ENCODE measurements around the gene HOXB9.

The HOXB9 gene

DNA sequence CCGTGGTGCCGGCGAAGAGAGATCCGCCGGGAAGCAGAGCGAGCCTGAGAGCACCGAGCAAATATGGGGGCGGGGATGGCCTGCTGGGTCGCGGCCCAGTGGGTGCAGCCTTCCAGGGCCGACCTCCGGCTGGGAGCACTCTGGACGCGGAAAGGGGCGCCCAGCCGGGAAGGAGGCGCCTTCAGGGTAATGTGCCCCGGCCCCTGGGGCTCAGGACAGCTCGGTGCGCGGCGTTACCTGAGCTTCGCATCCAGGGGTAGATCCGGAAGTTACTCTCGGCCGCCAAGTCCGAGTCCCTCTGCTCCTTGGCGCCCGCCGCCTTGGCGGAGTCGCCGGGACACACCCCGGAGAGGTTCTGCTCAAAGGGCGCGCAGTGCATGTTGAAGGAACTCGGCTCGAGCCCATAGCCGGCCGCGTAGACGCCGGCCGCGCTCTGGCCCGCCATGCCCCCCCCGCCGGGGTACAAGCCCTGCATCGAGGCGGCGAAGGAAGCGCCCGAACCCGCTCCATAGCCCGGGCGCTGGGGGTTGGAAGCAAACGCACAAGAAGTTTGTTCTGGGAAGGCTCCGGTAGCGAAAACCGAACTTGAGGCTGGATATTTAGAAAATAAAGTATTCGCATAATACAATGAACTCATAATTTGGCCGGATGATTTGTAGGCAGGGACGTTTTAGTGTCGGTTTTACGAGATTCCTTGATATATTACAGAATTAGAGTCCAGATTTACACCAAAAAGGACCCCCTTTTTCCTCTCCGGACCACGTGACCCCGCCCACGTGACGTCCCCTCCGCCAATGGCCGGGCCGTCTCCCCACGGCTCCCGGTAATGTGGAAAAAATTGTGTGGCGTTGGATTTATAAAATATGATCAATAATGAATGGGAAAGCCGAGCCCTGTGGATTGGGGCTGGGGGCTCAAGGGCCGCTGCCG is 15.6 kb downstream of the HOXB9 start, which contains the start of gene HOXB7:
TSS of gene HOXB7 (minus strand) at position 736 of the 930 bp plus-strand sequence. CDS start at position 637, 99 bp downstream.
- DNase-seq, result peak; percentile 86 to 92 (median 90)

DNA sequence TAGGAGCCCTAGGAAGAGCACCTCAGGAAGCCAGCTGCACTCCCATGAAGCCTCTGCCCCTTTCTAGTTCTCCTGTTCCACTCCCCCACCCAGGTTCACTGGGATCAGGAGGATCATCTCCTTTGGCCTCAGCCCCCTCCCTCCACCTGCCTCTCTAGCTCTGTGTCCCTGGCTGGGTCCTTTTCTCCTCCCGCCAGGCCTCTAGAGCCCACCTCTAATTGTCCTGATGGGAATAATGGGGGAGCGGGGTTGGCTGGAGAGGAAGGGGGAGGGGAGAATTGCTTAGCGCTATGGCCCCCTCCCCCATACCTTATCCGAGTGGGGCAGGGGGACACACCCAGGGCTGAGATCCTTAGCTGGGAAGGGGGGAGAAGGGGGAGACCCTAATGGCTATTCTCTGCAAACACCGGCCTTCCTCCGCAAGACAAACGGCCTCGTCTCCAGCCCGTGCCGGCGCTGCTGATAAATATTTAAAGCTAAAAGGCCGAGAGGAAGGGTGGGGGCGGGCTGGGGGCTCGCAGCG is 16.3 kb downstream of the HOXB9 start:
- DNase-seq, result peak in 2 of 3 experiments; percentile 75 to 83

DNA sequence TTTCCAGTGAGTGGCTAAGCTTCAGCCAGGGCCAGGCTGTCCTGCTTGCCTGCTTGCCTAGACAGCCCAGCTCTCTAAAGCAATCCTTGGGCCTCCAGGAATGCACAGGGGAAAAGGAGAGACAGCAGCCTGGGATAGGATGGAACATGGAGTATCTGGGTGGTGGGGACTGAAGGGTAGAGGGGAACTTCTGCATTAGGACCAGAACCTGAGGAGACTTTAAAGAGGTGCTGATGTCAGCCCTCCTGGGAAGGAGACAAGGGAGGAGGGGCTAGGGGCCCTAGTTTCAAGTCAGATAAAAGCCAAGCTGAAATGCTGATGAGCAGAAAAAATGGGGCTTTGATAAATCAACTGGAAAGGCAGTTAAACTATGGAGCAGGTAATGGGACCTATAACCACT is 17.1 kb downstream of the HOXB9 start:
- DNase-seq, result no peak

DNA sequence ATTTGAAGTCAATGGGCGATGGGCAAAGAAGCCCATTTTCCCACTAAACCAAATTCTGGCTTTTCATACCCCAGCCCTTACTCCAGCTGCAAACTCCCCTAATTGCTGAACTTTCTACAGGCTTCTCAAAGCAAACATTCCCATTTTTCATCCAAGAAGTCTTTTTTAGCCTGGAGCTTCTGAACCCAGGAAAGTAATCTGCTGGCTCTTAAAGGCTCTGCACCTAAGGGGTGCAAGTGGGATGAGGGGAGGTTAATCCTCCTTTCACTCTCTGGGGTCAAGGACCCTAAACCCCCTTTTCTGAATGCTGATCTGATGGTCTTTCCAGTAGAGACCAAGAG is 17.7 kb downstream of the HOXB9 start:
- no peak for DNase-seq

DNA sequence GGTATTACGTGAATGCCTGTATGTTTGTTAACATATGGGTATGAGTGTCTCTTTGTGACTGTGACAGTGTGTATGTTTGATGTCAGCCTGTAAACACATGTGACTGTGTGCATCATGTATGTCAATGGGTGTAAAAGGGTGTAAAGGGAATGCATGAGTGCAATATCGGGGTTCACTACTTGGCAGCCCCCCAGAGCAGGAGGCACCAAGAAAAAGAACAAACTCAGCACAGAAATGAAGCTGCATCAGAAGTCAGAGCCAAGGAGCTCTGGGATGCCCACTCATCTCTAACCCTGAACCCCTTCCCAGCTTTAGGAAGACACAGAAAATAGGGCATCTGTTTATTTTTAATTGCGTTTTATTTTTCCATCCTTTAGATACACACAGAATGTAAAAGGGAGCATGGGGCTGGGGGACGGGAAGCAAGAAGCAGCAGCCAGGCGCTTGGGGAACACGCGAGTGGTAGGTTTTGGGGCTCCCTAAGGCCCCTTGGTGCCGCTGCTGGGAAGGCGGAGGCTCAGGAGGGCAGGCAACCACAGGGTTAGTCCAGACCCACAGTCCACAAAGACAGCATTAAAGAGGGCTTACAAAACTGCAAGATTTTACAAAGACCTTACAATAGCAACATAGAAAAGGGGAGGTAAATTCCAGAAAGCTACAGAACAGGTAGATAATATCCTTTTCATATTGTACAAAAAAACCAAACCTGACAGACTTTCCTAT is 19.1 kb downstream of the HOXB9 start:
- DNase-seq, result no peak

DNA sequence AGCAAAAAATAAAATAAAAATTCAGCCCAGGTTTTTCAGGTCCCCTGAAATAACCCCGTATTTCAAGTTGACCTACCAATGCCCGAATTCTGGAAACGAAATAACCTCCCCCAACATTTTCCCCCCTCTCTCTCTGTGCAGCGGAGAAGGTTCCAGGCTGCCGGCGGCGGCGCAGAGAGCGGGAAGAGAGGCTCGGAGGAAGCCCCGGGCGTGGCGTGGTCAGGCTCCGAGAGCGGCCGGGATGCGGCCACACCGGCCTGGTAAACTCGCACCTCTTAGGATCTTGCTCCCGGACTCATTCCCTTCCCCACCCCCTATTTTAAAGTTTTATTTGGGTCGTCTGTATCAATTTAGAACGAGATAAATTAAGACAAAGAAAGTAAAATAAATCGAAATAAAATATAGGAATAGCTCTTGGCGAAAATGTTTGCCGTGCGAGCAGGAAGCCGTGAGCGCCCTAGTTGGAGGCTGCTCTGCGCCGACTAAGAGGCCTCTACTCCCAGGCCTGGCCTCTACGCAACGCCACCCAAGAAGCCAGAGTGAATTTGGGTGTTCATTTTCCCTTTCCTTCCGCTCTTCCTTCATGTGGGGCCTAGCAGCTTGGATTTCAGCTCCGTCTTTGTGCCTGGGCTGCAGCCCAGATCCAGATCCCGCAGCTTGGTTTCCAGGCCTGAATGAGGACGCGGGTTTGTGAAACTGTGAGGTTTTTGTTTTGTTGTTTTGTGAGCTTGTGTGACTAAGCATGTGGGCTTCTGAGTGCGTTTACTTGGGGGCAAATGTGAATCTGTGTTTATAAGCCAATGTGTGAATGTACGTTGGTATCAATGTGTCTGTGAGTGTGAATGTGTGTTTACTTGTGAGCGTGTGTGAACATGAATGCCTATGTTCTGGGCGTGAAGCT is 19.9 kb downstream of the HOXB9 start:
- DNase-seq, result no peak

DNA sequence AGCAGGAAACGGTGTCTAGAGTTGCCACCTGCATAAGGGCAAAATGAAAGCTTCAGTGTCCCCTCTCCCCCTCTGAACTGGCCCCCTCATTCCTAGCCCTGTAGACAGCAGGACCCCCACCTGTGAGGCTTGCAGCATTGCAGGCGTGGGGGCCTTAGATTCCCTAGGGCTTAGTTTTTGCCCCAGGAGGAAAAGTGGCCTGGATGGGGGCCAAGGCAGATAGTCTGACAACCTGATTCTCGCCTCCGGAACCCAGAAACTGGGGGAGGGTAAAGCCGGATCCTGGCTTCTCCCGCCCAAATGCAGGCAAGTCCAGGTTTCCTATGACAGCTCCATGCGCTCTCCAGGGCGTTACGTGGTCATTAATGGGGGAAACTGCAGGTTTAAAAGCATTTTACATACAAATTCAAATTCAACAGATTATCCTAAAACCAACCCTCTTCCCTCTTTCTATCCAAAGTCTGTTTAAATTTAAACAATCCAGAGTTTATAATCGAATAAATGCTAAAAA is 20.7 kb downstream of the HOXB9 start:
- no peak for DNase-seq

DNA sequence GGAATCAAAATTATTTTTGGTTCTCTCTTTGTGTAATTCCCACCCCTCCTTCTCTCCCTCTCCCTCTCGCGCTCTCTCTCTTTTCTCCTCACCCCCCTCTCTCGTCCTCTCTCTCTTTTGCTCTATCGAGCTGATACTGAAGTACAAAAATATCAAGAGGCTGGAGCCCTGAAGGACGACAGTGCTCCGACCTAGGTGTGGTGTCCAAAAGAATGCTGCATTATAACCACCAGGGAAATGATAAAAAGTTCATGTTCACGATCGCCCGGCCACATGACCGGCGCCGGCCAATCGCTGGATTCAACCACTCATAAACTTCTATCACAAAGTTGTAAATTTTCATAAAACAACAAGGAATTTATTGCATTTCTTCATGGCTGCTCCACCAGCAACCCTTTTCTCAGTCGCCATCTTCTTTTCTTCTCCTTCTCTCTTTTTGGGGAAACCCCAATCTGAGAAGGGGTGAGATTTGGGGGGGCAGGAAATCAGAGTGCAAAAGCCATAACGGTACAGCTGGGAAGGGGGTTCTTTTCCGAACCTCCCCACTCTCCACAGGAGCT is 21.3 kb downstream of the HOXB9 start, which contains the start of gene HOXB6:
TSS of gene HOXB6 (minus strand) at position 217 of the 560 bp plus-strand sequence. CDS start 6,836 bp downstream, outside the sequence.
- no peak for DNase-seq

DNA sequence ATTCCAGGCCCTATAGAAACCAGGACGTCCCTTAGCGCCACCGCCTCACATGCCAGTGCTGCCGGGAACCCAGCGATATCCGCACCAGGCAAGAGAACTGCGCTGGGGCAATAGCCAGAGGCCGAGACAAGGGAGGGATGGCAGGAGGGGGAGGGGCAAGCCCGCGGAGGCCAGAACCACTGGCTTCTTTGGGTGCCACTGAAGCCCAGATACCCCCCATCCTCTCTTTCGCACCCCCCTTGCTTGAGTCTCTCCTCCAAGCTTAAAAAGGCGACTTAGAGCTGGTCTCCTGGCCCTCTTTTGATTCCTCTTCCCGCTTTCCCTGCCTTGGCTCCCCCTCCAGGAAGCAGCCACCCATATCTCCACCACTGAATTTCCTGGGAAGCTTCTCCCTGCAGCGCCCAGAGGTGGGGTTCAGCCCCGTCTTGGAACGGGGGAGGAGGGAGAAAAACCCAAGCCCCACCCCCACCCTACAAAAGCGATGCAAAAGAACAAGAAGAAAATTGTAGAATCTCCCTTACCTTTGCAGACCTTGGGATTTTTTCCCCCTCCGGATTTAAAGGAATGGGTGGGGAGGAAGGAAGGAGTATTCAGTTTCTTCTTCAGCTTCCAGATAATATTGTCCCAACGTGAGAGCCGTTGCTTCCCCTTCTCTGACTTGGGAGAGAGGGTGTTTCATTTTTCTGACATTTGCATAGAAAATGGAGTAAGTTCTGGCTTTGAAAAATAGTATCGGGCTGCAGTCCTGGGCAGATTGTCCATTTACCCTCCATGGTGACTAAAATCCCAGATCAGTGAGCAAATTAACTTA is 22.0 kb downstream of the HOXB9 start:
- DNase-seq, result no peak

DNA sequence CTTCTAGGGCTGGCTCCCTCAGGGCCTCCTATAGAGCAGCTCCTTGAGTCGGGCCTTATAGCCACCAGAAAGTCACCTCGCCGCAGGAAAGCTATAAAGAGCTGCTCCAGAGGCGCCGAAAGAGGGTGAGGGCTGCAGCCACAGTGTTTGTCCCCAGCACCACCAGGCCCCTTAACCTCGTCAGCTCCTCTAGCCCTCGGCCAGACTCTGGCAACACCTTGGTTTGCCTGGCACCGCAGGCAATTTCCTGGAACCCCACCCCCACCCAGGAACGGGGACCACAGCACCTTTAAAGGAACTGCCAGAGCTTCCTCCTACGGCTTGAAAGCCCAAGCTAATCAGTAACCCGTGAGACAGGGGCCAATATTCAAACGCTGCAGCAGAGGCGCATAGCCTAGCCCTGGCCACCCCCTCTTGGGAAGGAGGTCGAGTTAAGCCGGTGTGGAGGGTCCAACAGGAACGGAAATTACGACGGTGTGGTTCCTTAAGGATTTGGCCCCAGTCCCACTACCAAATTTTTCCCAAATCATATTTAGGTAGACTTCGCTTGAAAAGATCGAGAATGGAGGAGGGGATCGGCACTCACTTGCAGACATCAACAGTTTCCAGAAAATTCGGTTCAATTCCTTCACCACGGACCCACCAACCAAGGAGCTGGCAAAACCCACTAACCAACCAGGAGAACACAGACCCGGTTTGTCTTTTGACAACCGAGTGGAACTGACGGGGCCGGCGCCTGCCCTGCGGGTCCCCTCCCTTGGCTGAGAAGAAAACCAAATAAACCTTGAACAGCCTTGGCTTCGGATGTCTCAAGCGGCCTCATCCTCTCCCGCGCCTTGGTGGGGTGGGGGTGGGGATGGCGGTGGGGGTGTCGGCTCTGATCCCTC is 24.4 kb downstream of the HOXB9 start:
- DNase-seq, result no peak

DNA sequence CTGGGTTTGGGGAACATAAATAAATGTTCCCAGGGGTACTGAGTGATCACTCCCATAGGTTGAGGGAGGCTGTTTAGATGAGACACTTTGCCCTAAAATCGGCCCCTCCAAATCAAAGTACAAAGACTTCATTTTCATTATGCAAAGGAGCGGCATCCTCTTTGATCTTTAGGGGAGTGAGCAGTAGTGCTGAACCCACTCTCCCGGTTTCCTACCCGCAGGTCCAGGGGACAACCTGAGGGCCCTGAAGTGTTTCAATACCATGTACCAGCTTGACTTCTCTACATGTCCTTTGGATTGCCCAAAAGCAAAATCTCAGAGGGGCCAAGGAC is 25.0 kb downstream of the HOXB9 start:
- no peak for DNase-seq

DNA sequence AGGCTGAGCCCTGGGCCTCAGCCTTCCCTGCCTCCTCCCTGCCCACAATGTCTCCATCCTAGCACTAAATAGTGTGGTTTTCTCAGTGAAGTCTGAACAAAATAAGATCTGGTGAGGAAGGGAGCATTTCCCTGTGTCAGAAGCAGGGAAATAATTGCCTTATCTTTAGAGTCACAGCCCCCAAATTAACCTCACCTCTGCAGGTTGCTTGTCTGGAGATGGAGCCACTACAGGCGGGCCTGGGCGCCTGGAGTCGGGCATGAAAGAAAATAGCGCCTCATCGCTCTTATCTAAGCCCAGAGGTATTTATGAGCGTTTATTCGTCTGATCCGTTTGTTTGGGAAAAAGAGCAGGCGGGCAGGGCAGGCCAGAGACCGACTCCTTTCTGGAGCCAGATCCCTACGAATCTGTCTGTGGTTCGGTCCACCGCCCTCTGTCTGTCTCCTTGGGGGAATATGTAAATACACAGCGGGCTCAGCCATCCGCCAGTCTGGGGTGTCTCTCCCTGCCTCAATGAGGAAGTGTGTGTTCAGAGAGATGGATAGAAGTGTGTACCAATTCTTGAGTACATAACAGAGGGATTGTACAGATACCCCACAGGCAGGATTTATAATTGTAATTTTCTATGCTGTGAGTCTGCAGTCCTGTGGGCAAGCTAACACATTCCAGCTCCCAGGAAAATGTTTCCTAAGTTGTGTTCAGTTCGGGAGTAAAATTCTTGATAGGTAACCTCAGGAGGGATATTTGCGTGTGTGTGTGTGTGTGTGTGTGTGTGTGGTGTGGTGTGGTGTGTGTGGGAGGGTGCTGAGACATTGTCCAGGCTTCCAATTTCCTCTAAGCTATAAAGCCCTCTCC is 25.7 kb downstream of the HOXB9 start:
- no peak for DNase-seq

DNA sequence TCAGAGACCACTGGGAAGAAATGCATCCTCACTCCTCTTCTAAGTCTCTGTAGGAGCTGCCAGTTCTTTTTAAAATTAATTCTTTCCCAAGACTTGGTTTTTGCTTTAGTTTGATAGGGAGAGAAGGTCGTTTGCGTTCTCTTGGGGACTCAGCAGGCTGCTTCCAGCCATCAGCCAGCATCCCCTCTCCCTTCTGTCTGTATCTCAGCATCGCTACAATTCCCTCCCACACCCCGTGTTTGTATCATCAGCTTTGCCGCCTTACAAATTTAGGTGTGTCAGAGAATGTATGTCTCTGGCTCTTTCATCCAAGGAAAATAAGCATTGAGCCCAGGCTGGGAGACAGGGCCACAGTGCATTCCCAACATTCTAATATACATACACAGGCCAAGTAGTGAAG is 26.8 kb downstream of the HOXB9 start:
- DNase-seq, result no peak

DNA sequence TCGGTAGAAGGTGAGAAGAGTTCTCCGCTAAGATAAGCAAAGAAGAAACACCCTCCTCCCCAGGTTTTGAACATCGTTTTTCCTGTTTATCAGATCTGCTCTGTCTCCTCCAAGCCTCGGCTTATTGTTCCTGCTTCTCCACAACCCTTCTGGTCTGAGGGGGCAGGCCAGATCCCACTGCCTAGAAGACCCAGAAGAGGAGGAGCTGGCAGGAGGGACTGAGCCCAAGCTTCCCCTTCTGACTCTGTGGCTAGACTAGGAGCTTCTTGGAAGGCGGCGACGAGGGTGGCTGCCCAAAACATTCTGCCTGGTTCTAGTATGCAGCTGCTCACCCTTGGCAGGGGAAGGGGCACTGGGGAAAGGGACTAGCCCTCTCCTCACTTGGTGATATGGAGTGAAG is 27.4 kb downstream of the HOXB9 start:
- DNase-seq, result no peak

DNA sequence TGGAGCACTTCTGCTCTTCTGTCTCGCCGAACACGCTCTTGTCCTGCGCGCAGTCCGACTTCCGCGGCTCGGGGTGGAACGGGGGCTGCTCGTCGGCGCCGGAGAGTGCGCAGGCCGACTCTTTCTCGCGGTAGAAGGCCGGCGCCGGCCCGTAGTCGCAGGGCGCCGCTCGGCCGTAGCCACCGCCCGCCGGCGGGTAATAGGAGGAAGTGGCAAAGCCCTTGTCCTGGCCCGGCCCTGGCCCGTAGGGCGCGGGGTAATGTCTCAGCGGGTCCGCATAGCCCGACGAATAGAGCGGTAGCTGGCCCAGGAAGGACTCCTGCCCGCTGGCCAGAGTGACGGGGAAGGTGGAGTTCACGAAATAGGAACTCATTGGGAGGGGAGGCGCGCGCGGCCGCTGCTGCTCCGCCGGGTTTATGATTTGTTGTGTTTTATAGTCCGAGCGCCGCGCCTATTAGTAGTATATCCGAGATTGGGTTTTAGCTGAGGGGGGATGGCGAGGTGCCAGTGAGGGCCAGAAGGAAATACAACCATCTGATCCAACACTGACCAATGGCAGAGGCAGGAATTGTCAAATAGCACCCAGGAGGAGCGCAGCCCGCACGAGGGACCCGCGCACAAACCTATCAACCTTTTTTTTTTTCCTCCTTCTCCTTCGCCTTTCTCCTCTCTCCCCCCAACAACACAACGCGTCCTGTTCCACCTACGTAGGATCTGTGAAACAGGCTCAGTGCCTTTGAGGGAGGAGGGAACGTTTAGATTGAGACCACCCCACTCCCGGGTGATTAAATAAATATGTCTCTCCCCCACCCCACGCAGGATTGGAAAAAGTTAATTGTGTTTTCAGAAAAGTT is 28.2 kb downstream of the HOXB9 start:
- peak in 2 of 3 experiments; percentile 82 for DNase-seq

DNA sequence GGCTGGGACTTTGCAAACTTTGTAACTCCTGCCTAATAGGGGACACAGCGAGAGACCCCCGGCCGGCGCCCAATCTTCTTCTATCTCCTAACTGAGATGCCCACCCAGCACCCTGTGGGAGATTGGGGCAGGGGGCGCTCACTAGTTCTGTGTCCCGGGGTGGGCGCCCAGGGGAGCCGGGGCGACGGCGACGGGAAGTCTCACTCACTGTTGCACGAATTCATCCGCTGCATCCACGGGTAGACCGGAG is 28.7 kb downstream of the HOXB9 start:
- no peak for DNase-seq

DNA sequence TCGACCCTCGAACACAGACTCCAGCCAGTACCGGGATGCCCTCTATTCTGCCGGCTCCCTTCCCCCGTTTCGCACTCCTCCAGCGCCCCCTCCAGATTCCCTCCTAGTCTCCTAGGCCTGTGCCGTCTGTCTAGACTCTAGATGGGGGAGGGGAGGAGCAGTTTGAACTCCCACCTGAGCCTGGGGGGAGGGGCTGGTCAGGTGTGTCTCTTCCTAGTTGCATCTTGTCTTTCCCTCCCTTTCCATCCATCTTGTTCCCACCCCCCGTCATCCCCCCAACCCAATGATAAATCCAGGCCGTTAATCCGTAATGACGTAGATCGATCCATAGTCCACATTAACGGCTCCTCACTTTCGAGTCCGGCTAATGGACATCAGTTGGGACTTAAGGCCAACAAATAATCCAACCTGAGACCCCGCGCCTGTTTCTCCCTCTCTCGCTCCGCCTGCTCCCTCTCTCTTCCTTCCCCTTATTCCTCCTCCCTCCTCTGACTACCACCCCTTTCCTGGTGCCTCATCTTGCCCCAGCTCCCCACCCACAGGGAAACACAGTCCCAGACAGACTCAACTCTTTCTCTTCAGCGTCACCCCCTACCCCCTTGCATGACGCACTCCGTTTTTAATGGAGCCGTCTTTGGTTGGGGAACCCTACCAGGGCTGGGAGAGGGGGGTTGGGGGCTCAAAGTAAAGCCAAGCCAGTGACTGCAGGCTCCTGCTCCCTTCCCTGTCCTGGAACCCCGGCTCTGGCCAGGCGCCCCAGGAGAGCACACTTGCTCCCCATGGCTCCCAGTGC is 29.2 kb downstream of the HOXB9 start:
- DNase-seq, result peak; percentile 64 to 89 (median 67)
